IMR-90 (cell line): ENCODE data around the gene SLC30A2.

Source experiments
- POLR2A ChIP-seq: IDR thresholded peaks from 2 replicates; pipeline ENCODE4 v1.6.1; 2012; ENCODE audit warnings: mild to moderate bottlenecking, low read depth, low read length
- TF ChIP-seq, protein P1 (sequence below): conservative IDR thresholded peaks from 2 replicates; pipeline ENCODE4 v1.5.1; 2012; ENCODE audit warnings: mild to moderate bottlenecking, low read depth, low read length, improper control_type of control experiment

DNA sequence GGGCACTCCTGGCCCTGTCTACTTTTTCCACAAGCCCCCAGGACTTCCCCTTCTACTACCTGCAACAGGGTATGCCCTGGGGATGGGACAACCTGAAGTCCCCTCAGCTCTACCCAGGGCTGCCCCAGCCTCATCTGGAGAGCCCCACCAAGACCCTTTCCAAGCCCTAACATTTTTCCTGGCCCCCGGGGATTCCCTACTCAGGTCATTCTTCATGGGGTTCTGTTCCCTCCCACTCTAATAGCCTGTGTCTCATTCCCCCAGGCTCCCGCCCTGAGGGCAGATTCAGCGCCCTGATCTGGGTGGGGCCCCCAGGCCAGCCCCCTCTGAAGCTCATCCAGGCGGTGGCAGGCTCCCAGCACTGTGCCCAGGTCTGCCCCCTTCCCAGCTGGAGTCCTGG lies 14.7 kb downstream of the SLC30A2 start:
- TF ChIP-seq, protein P1, sequence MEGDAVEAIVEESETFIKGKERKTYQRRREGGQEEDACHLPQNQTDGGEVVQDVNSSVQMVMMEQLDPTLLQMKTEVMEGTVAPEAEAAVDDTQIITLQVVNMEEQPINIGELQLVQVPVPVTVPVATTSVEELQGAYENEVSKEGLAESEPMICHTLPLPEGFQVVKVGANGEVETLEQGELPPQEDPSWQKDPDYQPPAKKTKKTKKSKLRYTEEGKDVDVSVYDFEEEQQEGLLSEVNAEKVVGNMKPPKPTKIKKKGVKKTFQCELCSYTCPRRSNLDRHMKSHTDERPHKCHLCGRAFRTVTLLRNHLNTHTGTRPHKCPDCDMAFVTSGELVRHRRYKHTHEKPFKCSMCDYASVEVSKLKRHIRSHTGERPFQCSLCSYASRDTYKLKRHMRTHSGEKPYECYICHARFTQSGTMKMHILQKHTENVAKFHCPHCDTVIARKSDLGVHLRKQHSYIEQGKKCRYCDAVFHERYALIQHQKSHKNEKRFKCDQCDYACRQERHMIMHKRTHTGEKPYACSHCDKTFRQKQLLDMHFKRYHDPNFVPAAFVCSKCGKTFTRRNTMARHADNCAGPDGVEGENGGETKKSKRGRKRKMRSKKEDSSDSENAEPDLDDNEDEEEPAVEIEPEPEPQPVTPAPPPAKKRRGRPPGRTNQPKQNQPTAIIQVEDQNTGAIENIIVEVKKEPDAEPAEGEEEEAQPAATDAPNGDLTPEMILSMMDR, result no peak
- TF ChIP-seq POLR2A, result no peak
